GM21381 (cell line): ENCODE data around the gene TFEC.
"Not testable (repeated sequence)": the region's sequence is repeated elsewhere in the genome, so short reads cannot be mapped to it uniquely, and the experiment has no call there.

Experiments
- ATAC-seq: cut with Tn5 transposase; IDR thresholded peaks from one replicate; pipeline ENCODE4 v1.9.1; 2021; ENCODE audit warnings: mild to moderate bottlenecking, moderate library complexity; ENCODE audit not compliant: unreplicated experiment

Gene TFEC

GRCh38 chr7:116030651-116031276, at the start of gene TFEC:
Gene TFEC, minus strand, starts transcription at chr7:116030763. Its CDS starts 46,322 bp downstream, at chr7:115984441.
- ATAC-seq: no peak

- no peak for ATAC-seq
Measured at GRCh38 chr7:116075351-116076145, 45.0 kb upstream of the TFEC start.

GRCh38 chr7:116071629-116072028, 41.1 kb upstream of the TFEC start:
- no peak for ATAC-seq

GRCh38 chr7:116064179-116064578, 33.6 kb upstream of the TFEC start:
- ATAC-seq: no peak

- no peak for ATAC-seq
Measured at GRCh38 chr7:116062666-116063065, 32.1 kb upstream of the TFEC start.

GRCh38 chr7:116052006-116052405, 21.4 kb upstream of the TFEC start:
- ATAC-seq: no peak

- not testable (repeated sequence) for ATAC-seq
Measured at GRCh38 chr7:116047261-116047660, 16.7 kb upstream of the TFEC start.

- no peak for ATAC-seq
Measured at GRCh38 chr7:116045532-116045931, 15.0 kb upstream of the TFEC start.

GRCh38 chr7:116041615-116042014, 11.1 kb upstream of the TFEC start:
- ATAC-seq: peak; percentile 98

GRCh38 chr7:116037401-116037800, 6.8 kb upstream of the TFEC start:
- no peak for ATAC-seq

GRCh38 chr7:116034411-116034810, 3.8 kb upstream of the TFEC start:
- ATAC-seq: no peak

- ATAC-seq: no peak
Measured at GRCh38 chr7:116032886-116033285, 2.3 kb upstream of the TFEC start.

- peak; percentile 65 for ATAC-seq
Measured at GRCh38 chr7:116028787-116029186, 1.8 kb downstream of the TFEC start.

GRCh38 chr7:116027786-116028185, 2.8 kb downstream of the TFEC start:
- no peak for ATAC-seq

GRCh38 chr7:116024826-116025809, 5.4 kb downstream of the TFEC start:
- ATAC-seq: no peak

- peak; percentile 65 for ATAC-seq
Measured at GRCh38 chr7:116021237-116021636, 9.3 kb downstream of the TFEC start.

GRCh38 chr7:116018731-116019130, 11.8 kb downstream of the TFEC start:
- ATAC-seq: no peak

GRCh38 chr7:116013675-116014074, 16.9 kb downstream of the TFEC start:
- no peak for ATAC-seq

- no peak for ATAC-seq
Measured at GRCh38 chr7:116011584-116011983, 19.0 kb downstream of the TFEC start.

- not testable (repeated sequence) for ATAC-seq
Measured at GRCh38 chr7:116004762-116005161, 25.8 kb downstream of the TFEC start.

GRCh38 chr7:115997221-115997620, 33.3 kb downstream of the TFEC start:
- no peak for ATAC-seq
